Dedifferentiated amniotic fluid mesenchymal stem cell (primary cell): ENCODE results near the gene ARL13B.

Experiments used
- DNase-seq: peaks from one replicate; pipeline ENCODE4 v3.0.0-alpha.2; 2016; ENCODE audit errors: extremely low spot score

The ARL13B gene

GRCh38 chr3:94099311-94099710 lies 119.4 kb downstream of the ARL13B start:
- no peak for DNase-seq

- no peak for DNase-seq
Measured at GRCh38 chr3:94101860-94102259, 121.9 kb downstream of the ARL13B start.
